Measurements from ENCODE around the gene COPS3.
"Not testable (repeated sequence)": the region's sequence is repeated elsewhere in the genome, so short reads cannot be mapped to it uniquely, and the experiment has no call there.

COPS3 gene

DNA sequence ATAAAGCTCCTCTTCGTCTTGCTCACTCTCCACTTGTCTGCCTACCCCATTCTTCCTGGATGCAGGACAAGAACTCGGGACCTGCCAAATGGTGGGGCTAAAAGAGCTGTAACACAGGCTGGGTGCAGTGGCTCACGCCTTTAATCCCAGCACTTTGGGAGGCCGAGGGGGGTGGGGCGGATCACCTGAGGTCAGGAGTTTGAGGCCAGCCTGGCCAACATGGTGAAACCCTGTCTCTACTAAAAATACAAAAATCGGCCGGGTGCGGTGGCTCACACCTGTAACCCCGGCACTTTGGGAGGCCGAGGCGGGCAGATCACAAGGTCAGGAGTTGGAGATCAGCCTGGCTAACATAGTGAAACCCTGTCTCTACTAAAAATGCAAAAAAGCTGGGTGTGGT lies 20.6 kb upstream of the COPS3 start:
- not testable (repeated sequence) for DNase-seq

DNA sequence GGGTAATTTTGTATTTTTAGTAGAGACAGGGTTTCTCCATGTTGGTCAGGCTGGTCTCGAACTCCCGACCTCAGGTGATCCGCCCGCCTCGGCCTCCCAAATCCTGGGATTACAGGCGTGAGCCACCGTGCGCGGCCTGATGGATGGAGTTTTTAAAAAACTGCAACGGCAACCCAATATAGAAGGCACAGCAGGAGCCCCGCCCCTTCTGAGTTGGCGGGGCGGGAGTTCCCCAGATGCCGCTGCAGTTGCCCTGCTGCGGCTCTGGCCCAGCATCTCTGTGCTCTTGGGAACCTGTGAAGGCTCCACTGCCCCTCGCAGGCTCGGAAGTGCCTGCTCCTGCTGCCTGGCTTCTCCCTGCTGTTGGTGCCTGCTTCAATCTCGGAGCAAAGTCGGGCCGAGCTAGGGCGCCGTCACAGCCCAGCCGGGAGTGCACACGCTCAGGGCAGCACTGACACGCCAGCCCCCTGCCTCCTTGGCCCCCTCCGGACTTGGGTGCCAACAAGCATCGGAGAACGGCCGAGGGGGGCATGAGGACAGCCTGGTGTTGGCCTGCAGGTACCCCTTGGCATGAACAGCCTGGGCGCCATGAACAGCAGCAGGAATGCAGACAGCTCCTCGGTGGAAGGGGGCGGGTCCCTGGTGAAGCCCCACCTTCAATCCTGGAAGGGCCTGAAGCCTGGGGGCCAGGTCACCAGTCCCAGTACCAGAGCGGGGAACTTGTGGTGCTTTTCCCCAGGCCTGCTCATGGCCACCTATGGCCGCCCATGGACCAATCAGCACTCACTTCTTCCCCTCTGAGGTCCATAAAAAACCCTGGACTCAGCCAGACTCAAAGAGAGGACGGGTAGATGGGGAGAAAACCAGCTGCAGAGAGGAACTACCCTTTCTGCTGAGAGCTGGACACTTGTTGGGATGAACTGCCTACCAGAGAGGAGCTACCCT lies 19.9 kb upstream of the COPS3 start:
- no peak for DNase-seq

DNA sequence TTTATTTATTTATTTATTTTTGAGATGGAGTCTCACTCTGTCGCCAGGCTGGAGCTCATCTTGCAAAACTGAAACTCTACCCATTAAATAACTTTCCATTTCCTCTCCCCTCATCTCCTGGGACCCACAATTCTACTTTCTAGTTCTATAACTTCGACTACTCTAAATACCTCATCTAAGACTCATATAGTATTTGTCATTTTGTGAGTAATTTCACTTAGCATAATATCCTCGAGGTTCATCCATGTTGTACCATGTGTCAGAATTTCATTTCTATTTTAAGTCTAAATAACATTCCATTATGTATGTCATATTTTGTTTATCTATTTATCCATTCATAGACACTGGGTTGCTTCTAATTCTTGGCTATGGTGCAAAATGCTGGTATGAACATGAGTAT lies 17.1 kb upstream of the COPS3 start:
- DNase-seq: no peak

DNA sequence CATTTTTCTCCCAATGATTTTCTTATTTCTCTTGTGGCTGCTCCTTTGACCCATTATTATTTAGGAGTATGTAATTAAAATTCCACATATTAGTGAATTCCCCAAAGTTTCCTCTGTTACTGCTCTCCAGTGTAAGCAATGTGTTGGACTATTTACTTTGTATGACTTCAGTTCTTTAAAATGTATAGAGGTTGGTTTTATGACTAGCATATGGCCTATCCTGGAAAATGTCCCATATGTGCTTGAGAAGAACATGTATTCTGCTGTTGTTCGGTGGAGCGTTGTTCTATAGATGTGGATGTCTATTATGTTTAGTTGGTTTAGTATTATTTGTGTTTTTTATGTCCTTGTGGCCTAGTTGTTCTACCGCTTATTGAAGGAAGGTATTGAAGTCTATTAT lies 16.2 kb upstream of the COPS3 start:
- no peak for DNase-seq

DNA sequence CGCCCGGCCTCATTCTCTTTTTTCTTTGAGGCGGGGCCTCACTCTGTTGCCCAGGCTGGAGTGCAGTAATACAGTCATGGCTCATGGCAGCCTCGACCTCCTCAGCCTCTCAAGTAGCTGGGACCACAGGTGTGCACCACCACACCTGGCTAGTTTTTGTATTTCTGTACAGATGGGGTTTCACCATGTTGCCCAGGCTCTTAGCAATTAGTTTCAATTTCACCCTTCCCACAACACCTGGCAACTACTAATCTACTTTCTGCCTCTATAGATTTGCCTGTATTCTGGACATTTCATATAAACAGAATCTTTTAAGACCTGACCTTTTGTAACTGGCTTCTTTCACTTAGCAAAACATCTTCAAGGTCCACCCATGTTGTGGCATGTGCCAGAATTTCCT lies 14.1 kb upstream of the COPS3 start:
- DNase-seq: no peak

DNA sequence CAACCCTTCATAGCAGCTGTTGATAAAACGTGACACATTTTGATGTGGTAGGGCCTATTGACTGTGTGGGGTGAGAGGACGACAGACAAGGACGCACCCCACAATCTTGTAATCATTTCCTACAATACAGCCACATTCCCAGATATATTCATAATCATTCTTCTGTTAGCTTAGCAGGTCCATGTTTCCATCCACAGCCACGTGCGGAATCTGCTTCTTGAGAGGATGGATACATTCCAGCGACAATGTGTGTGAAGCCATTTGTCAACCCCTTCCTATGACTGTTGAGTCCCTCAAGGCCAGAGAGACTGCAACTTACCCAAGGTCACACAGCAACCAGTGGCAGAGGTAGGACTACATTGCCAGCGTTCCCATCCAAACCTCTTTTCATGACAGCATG lies 8.7 kb upstream of the COPS3 start:
- DNase-seq: no peak

DNA sequence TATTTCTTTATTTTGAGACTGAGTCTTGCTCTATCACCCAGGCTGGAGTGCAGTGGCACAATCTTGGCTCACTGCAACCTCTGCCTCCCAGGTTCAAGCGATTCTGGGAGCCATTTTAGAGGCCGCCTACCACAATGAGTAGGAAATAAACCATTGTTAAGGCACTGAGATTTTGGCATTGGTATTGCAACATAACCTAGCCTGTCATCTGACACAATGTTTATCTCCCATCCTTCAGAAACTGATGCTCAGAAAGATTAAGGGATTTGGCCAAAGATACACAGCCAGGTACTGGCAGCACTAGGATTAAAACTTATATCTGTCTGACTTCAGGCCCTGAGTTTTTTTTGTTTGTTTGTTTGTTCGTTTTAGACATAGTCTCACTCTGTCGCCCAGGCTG lies 8.0 kb upstream of the COPS3 start:
- DNase-seq: no peak

DNA sequence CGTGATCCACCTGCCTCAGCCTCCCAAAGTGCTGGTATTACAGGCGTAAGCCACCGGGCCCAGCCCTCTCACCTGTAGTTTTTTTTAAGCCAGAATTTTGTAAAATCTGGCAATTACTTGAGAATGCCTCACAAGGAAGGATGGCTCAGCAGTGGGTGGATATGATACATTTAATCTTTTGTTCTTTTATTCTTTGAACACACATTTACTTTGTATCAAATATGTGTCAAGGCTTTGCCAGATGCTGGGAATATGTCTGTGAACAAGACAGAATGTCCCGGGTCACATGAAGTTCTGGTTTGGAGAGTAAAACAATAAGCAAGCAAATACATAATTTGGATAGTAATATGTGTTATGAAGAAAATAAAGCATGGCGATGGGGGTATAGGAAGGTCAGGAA lies 4.9 kb upstream of the COPS3 start:
- no peak for DNase-seq

DNA sequence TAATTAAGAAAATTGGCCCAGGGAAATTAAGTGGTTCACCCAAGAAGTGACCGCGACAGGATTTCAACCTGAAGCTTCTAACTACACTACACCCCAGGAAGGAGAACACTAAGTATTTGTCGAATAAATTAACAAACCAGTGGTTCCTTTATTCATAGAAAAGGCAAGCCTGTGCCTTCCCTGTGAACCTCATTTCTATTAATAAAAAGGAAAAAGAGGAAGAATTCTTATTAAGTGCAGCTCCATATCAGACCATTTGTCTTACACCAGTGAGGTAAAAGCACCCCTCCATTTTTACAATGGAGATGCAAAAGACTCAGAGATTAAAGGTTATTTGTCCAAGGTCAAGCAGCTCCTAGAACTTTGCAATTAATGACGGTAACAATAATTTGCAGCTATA lies 1.7 kb downstream of the COPS3 start:
- no peak for DNase-seq

DNA sequence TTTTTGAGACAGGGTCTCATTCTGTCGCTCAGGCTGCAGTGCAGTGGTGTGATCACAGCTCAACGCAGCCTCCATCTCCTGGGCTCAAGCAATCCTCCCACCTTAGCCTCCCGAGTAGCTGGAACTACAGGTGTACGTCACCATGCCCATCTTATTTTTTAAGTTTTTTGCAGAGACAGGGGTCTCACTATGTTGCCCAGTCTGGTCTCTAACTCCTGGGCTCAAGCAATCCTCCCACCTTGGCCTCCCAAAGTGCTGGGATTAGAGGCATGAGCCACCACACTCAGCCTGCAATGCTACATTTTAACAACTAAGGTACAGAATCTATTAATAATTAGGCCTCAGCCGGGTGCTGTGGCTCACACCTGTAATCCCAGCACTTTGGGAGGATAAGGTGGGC lies 3.6 kb downstream of the COPS3 start:
- DNase-seq: not testable (repeated sequence)

DNA sequence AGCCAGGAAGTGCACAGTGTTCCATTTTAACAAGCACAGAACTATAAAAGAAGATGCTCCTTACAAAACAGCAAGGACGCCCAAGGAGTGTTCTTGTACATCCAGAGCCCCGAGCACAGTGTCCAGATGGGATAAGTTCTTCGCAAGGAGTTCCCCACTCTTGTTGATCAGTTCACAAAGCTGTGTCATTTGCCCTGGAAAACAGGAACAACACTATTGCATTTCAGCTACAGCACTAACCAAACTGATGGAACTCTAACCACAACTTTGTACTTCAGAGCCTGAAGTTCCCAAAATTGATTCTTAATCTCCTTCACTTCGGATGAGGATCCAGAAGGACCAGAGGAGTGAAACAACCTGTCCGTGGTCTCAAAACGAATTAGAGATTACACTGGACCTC lies 5.1 kb downstream of the COPS3 start:
- no peak for DNase-seq

DNA sequence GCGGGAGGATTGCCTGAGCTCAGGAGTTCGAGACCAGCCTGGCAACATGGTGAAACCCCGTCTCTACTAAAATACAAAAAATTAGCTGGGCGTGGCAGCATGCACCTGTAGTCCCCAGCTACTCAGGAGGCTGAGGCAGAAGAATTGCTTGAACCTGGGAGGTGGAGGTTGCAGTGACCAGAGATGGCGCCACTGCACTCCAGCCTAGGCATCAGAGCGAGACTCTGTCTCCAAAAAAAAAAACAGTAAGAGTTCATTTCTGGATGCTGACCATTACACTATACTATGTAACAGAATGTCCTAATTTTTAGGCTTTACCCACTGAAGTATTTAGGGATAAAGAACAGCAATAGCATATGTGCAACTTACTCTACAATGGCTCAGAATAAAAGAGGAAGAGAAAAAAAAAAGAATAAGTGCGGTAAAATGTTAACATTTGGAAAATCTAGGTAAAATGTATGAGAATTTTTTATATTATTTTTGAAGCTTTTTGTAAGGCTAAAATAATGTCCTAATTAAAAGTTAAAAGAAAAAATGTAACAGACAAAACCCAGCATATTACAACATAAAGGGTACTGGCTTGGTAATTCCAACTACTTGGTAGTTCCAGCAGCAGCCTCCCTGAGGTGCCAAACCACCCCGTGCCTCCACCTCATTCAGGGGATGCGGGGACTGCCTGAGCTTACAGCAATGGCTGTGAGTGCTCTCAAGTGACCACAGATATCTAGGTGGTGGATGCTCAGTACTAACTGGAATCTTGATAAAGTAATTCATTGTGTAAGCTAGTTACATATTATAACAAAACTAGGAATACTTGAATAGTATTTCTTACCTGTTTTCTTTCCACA lies 10.9 kb downstream of the COPS3 start:
- no peak for DNase-seq

DNA sequence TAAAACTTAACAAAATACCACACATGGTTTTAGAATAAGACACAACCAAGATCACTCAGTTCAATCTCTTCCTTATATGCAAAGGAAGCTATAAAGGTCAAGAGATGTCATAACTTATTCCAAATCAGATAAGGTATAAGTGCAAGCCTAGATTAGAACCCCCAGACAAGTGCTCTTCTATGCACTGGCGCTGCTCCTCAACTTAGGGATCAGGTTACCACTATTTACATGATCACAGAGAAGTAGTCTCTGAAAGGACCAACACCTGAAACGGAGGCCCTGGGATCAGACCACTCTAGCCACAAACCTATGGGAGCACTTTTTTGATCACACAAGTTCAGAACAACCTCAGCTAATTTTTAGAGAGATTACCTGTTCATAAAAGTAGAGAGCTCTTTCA lies 16.6 kb downstream of the COPS3 start:
- DNase-seq: no peak

DNA sequence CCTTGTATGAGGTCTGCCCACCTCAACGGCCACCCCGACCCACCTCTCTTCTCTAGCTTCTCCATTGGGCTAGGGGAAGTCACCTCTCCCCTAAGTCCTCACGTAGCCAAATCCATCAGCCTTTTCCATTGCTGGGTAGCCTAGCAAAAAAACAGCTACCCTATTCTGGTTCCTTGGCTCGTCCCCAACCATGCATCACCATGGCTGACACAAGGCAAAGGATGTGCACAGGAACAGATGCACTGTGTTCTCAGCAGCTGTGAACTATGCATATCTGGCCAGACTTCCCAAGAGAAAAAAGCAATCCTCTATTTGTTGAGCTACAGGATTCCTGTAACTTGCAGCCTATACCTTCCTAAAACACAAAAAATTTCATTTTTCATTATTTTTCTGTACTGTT lies 22.0 kb downstream of the COPS3 start:
- DNase-seq: no peak

DNA sequence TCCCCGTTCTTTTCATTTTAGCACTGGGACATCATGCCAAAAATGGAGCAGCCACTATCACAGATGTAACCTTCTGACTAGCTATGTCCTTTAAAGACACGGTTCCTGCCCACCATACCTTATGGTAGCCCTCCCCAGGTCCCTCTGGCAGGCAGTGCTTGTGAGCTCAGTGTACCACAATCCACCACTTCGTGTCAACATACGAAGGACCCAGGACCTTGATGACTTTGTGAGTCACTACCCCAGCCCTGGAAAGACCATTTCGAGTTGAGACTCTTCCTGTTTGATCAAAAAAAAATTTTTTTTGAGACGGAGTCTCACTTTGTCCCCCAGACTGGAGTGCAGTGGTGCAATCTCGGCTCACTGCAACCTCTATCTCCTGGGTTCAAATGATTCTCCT lies 23.0 kb downstream of the COPS3 start:
- DNase-seq: no peak

DNA sequence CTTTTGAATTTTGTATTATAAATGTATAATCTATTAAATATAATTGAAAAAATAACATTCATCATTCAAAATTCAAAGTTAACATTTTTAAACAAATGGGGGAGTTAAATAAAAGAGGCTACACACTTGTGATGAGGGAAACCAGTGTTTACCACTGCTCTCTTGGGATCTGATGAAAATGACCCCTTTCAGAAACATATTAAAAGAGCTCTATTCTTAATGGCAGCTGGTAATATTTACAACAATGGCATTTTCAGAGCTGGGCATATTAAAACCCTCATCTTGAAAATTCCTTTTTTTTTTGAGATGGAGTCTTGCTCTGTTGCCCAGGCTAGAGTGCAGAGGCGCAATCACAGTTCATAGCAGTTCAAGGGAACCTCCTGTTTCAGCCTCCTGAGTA lies 24.7 kb downstream of the COPS3 start:
- no peak for DNase-seq

DNA sequence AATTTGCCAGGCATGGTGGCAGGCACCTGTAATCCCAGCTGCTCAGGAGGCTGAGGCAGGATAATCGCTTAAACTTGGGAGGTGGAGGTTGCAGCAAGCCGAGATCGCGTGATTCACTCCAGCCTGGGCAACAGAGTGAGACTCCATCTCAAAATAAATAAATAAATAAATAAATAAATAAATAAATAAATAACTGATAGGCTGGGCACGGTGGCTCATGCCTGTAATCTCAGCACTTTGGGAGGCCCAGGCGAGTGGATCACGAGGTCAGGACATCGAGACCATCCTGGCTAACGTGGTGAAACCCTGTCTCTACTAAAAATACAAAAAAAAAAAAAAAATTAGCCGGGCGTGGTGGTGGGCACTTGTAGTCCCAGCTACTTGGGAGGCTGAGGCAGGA lies 25.4 kb downstream of the COPS3 start:
- not testable (repeated sequence) for DNase-seq

DNA sequence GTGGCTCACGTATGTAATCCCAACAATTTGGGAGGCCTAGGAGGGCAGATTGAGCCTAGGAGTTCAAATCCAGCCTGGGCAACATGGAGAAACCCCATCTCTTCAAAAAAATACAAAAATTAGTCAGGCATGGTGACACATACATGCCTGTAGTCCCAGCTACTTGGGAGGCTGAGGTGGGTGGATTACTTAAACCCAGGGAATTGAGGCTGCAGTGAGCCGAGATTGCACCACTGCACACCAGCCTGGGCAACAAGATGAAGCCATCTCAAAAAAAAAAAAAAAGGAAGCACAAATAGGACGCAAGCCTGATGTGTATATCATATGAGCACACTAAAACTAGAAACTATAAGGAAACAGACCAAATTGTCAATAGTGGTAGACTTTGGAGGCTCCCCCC lies 27.0 kb downstream of the COPS3 start:
- no peak for DNase-seq

DNA sequence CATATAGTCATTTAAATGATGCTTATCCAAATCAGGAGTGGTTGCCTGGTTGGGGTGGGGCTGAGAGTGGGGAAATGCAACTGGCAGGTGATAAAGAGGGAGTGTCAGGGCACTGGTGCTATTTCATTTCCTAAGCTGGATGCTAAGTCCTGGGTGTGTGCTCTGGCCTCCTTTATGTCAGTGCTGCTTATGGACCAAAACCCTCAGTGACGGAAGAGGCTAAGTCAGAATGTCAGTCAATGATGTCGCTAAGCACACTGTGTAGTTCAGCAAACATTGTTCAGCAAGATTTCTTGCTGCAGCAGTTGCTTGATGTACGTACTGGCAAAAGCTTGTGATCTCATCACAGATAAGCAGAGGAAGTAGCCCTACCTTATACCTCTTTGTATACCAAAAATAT lies 27.6 kb downstream of the COPS3 start:
- no peak for DNase-seq

DNA sequence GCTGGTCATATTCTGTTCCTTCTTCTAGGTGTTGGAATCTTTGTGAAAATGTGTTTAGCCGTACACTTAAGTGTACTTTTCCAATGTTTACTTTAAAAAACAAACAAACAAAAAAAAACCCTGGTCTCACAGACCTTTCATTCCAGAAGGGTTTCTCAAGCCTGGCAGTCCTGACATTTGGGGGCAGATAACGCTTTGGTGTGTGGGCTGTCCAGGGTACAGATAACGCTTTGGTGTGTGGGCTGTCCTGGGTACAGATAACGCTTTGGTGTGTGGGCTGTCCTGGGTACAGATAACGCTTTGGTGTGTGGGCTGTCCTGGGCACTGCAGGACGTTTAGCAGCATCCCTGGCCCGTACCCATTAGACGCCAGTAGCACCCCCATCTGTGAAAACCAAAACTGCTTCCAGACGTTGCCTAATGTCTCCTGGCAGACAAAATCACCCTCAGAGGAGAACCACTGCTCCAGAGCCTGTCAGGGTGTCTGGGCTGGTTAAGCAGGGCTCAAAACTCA lies 28.8 kb downstream of the COPS3 start:
- DNase-seq: no peak

DNA sequence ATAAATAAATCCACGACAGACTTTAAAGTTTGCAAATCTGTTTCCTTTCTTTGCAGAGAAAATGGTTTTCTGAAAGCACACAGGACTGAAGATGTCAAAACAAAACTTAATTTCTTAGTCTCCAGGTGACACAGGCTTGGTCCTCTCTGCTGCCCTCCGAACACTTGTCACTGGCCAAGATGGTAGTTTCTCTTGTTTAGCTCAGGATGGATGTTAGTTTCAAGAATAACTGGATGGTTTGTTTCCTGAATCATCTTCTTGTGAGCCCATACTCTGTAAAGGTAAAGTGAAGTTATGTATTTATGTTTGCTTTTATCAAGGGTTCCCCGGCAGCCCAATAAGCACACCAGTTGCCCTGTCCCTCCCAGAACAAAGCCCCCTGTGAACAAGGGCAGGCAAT lies 34.2 kb downstream of the COPS3 start:
- no peak for DNase-seq

DNA sequence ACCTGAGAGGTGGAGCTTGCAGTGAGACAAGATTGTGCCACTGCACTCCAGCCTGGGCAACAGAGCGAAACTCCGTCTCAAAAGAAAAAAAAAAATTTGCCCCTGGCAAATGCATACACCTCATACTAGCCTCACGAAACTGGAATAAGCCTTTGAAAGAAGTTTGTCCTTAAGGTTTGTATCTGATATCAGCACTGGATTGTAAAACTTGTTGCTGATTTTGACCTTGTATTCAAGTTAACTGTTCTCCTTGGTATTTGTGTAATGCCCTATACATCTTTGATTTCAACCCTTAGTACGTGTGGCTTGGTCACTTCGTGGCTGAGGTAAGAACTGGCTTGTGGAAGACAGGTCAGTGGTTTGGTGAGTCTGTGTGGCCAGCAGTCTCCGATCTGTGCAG lies 37.9 kb downstream of the COPS3 start:
- no peak for DNase-seq

DNA sequence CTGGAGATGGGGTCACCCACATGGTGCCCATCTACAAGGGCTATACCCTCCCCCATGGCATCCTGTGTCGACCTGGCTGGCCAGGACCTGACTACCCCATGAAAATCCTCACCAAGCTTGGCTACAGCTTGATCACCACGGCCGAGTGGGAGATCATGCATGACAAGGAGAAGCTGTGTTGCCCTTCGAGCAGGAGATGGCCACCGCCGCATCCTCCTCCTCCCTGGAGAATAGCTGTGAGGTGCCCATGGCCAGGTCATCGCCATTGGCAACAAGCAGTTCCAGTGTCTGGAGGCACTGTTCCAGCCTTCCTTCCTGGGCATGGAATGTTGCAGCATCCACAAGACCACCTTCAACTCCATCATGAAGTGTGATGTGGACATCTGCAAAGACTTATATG lies 38.8 kb downstream of the COPS3 start:
- no peak for DNase-seq

DNA sequence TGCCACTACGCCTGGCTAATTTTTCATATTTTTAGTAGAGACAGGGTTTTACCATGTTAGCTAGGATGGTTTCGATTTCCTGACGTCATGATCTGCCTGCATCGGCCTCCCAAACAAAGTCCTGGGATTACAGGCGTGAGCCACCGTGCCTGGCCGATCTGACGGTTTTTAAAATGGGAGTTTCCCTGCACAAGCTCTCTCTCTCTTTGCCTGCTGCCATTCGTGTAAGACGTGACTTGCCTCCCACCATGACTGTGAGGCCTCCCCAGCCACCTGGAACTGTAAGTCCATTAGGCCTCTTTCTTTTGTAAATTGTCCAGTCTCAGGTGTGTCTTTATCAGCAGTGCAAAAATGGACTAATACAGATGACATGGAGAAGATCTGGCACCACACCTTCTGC lies 39.4 kb downstream of the COPS3 start:
- DNase-seq: no peak
